ENCODE results near the gene IL13RA2. TPM values are rescaled to one million over a fixed set of nuclear protein-coding genes. Genes with fewer than 3 reads are reported as not detected.

Gene IL13RA2
- polyA plus RNA-seq (2013, experiment 1 of 2): not detected
- not detected for polyA plus RNA-seq (2013, experiment 2 of 2)

- Histone ChIP-seq H3K36me3 (ENCODE audit: insufficient read depth, low read length) (no peaks in the 10 kb centered on the region), H3K27me3 (ENCODE audit: insufficient read depth, low read length) (no peaks in the 10 kb centered on the region), H3K4me1 (ENCODE audit: insufficient read depth, low read length) (no peaks in the 10 kb centered on the region), H3K27ac (ENCODE audit: low read depth, low read length) (no peak within 1 kb of the TSS), H3K9ac (ENCODE audit: low read depth, low read length) (no peak within 1 kb of the TSS), H3K4me3 (ENCODE audit: low read length) (no peak within 1 kb of the TSS), H3K9me3 (ENCODE audit: insufficient read depth, low read depth, low read length) (no peaks in the 10 kb centered on the region)
- WGBS: 92% methylated on average over 10 of the region's 11 CpGs
Measured at GRCh38 chrX:115017455-115017854, at the start of gene IL13RA2. TSS of gene IL13RA2 (minus strand) at chrX:115017616. CDS start at chrX:115017269, 347 bp downstream.

DNA sequence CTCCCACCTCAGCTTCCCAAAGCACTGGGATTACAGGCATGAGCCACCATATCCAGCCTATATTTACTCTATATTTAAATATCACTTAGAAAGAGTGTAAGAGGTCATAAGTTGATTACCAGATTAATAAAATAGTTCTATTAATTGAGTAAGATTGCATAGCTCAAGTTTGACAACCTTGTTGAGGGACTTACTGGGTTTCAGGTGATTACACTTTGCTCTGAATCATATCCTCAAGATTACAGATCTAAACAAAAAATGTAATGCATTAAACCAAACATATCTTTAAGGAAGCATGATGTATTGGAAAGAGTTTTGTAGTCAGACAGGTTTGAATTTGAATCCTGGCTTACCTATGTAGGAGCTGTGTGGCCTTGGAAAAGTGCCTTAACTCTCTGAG is 47.9 kb upstream of the IL13RA2 start:
- Histone ChIP-seq H3K9ac (ENCODE audit: low read depth, low read length) (no peak overlapping the region), H3K27me3 (ENCODE audit: insufficient read depth, low read length) (no peaks in the 10 kb centered on the region), H3K27ac (ENCODE audit: low read depth, low read length) (no peak overlapping the region), H3K4me3 (ENCODE audit: low read length) (no peak overlapping the region), H3K36me3 (ENCODE audit: insufficient read depth, low read length) (no peaks in the 10 kb centered on the region), H3K9me3 (ENCODE audit: insufficient read depth, low read depth, low read length) (no peaks in the 10 kb centered on the region), H3K4me1 (ENCODE audit: insufficient read depth, low read length) (no peaks in the 10 kb centered on the region)

DNA sequence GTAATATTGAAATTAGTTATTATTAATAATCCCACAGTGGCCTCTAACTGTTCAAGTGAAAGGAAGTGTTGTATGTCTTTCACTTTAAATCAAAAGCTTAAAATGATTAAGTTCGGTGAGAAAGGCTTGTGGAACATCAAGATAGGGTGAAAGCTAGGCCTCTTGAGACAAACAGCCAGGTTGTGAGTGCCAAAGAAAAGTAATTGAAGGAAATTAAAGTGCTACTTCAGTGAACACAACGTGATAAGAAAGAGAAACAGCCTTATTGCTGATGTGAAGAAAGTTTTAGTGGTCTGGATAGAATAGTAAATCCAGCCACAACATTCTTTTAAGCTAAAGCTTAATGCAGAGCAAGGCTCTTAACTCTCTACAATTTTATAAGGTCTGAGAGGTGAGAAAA is 42.6 kb upstream of the IL13RA2 start:
- Histone ChIP-seq H3K27me3 (ENCODE audit: insufficient read depth, low read length) (no peaks in the 10 kb centered on the region), H3K27ac (ENCODE audit: low read depth, low read length) (no peak overlapping the region), H3K9me3 (ENCODE audit: insufficient read depth, low read depth, low read length) (no peaks in the 10 kb centered on the region), H3K9ac (ENCODE audit: low read depth, low read length) (no peak overlapping the region), H3K4me3 (ENCODE audit: low read length) (no peak overlapping the region), H3K4me1 (ENCODE audit: insufficient read depth, low read length) (no peaks in the 10 kb centered on the region), H3K36me3 (ENCODE audit: insufficient read depth, low read length) (no peaks in the 10 kb centered on the region)
- 66% methylated on average over 2 of the region's 2 CpGs for WGBS

DNA sequence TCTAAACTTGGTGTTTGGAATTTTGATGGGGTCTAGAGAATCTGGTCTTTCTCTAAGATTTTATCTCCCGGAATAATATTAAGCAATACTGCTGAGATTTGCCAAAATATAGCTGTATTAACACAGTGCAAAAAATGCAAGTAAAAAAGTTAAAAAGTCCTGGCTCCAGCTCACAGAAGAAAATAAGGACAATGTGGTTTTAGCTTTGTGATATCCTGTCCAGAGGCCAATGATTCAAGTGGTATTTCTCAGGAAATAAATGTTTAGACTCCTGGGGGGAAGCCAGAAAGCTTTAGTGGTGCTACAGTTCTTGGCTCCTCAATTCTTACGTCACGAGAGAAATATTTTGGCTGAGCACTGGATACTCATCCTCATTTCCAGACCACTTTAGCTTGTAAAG is 40.9 kb upstream of the IL13RA2 start:
- no peak overlapping the region for H3K27ac ChIP-seq (ENCODE audit: low read depth, low read length)
- no peaks in the 10 kb centered on the region for H3K4me1 ChIP-seq (ENCODE audit: insufficient read depth, low read length)
- H3K4me3 ChIP-seq (ENCODE audit: low read length): no peak overlapping the region
- H3K9me3 ChIP-seq (ENCODE audit: insufficient read depth, low read depth, low read length): no peaks in the 10 kb centered on the region
- no peaks in the 10 kb centered on the region for H3K36me3 ChIP-seq (ENCODE audit: insufficient read depth, low read length)
- H3K9ac ChIP-seq (ENCODE audit: low read depth, low read length): no peak overlapping the region
- WGBS: no CpG with 5 or more reads among the region's 3 CpGs
- no peaks in the 10 kb centered on the region for H3K27me3 ChIP-seq (ENCODE audit: insufficient read depth, low read length)

DNA sequence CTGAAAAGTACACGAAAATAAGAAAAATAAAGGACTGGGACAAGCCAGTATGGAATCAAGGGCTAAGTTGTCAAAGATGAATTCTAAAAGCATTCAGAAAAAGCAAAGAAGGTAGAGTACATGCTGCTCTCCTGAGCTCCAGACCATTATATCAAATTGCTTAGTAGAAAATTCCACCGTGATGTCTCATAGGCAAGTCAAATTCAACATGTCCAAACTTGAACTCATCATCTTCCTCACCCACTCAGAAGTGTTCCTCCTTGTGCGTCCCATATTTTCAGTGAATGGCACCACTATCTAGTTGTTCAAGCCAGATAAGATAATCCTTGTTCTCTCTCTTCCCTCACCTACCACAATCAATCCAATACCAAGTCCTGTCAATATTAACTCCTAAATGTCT is 37.5 kb upstream of the IL13RA2 start:
- H3K9ac ChIP-seq (ENCODE audit: low read depth, low read length): no peak overlapping the region
- WGBS: 91% methylated on average over 3 of the region's 3 CpGs
- H3K27me3 ChIP-seq (ENCODE audit: insufficient read depth, low read length): no peaks in the 10 kb centered on the region
- H3K9me3 ChIP-seq (ENCODE audit: insufficient read depth, low read depth, low read length): no peaks in the 10 kb centered on the region
- no peaks in the 10 kb centered on the region for H3K36me3 ChIP-seq (ENCODE audit: insufficient read depth, low read length)
- H3K27ac ChIP-seq (ENCODE audit: low read depth, low read length): no peak overlapping the region
- no peaks in the 10 kb centered on the region for H3K4me1 ChIP-seq (ENCODE audit: insufficient read depth, low read length)
- H3K4me3 ChIP-seq (ENCODE audit: low read length): no peak overlapping the region

DNA sequence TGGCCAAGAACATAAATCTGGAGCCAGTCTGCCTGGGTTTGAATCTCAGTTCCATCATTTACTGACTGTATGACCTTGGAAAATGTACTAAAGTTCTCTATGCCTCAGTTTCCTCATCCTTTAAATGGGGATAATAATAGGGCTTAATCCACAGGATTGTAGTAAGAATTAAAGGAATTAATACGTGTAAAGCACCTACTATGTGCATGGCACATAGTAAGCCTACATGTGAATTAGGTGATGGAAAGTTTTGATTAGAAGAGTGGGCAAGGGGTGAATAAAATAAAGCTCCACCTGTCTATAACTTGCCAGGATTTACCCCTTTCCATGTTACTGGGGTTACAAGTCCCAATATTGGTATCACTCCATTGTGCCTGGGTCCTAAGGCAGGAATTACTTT is 35.8 kb upstream of the IL13RA2 start:
- no peak overlapping the region for H3K4me3 ChIP-seq (ENCODE audit: low read length)
- no peaks in the 10 kb centered on the region for H3K27me3 ChIP-seq (ENCODE audit: insufficient read depth, low read length)
- no peak overlapping the region for H3K27ac ChIP-seq (ENCODE audit: low read depth, low read length)
- H3K4me1 ChIP-seq (ENCODE audit: insufficient read depth, low read length): no peaks in the 10 kb centered on the region
- H3K9me3 ChIP-seq (ENCODE audit: insufficient read depth, low read depth, low read length): no peaks in the 10 kb centered on the region
- no peak overlapping the region for H3K9ac ChIP-seq (ENCODE audit: low read depth, low read length)
- H3K36me3 ChIP-seq (ENCODE audit: insufficient read depth, low read length): no peaks in the 10 kb centered on the region
- 91% methylated on average over 1 of the region's 1 CpG for WGBS

GRCh38 chrX:115047715-115048114 is 30.3 kb upstream of the IL13RA2 start:
- no peak overlapping the region for H3K9ac ChIP-seq (ENCODE audit: low read depth, low read length)
- no peak overlapping the region for H3K27ac ChIP-seq (ENCODE audit: low read depth, low read length)
- H3K9me3 ChIP-seq (ENCODE audit: insufficient read depth, low read depth, low read length): no peaks in the 10 kb centered on the region
- no peak overlapping the region for H3K4me3 ChIP-seq (ENCODE audit: low read length)
- no peaks in the 10 kb centered on the region for H3K4me1 ChIP-seq (ENCODE audit: insufficient read depth, low read length)
- H3K27me3 ChIP-seq (ENCODE audit: insufficient read depth, low read length): no peaks in the 10 kb centered on the region
- H3K36me3 ChIP-seq (ENCODE audit: insufficient read depth, low read length): no peaks in the 10 kb centered on the region

DNA sequence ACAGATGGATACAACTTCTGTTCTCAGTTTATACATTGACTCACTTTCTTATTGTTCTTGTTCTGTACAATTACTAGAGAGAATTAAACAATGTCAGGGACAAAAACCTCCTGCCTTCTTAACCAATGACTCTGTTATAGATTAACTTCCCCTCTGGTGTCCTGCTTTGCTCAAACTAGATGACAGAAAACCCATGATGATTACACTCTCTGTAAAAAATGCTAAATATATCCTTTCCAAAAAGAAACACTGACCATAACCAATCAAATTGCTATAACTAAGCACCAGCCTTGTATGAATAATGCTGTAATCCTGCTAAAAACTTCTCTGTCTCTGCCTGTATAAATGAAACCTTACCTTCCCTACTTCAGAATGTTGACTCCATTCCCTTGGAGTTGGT is 29.8 kb upstream of the IL13RA2 start:
- H3K9ac ChIP-seq (ENCODE audit: low read depth, low read length): no peak overlapping the region
- no peaks in the 10 kb centered on the region for H3K4me1 ChIP-seq (ENCODE audit: insufficient read depth, low read length)
- no peak overlapping the region for H3K27ac ChIP-seq (ENCODE audit: low read depth, low read length)
- no peaks in the 10 kb centered on the region for H3K36me3 ChIP-seq (ENCODE audit: insufficient read depth, low read length)
- H3K4me3 ChIP-seq (ENCODE audit: low read length): no peak overlapping the region
- H3K9me3 ChIP-seq (ENCODE audit: insufficient read depth, low read depth, low read length): no peaks in the 10 kb centered on the region
- H3K27me3 ChIP-seq (ENCODE audit: insufficient read depth, low read length): no peaks in the 10 kb centered on the region

DNA sequence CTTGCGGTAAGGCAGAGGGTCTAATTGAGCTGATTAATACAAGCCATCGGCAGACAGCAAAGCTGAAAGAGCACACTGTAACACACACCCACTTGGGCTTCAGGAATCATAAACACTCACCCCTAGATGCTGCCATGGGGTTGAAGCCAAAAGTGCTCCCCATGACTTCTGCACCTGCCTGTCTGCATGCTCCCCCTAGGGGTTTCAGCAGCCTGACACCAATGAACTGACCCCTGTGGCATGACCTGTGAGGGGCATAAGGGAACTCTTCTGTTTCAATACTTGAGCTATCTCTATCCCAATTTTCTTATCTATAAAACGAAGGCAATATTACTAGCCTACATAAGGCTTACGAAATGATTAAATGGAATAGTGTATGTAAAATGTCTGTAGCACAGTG is 23.0 kb upstream of the IL13RA2 start:
- Histone ChIP-seq H3K9me3 (ENCODE audit: insufficient read depth, low read depth, low read length) (no peaks in the 10 kb centered on the region), H3K4me3 (ENCODE audit: low read length) (no peak overlapping the region), H3K4me1 (ENCODE audit: insufficient read depth, low read length) (no peaks in the 10 kb centered on the region), H3K27ac (ENCODE audit: low read depth, low read length) (no peak overlapping the region), H3K36me3 (ENCODE audit: insufficient read depth, low read length) (no peaks in the 10 kb centered on the region), H3K9ac (ENCODE audit: low read depth, low read length) (no peak overlapping the region), H3K27me3 (ENCODE audit: insufficient read depth, low read length) (no peaks in the 10 kb centered on the region)
- 93% methylated on average over 2 of the region's 4 CpGs for WGBS

- Histone ChIP-seq H3K9me3 (ENCODE audit: insufficient read depth, low read depth, low read length) (no peaks in the 10 kb centered on the region), H3K4me1 (ENCODE audit: insufficient read depth, low read length) (no peaks in the 10 kb centered on the region), H3K4me3 (ENCODE audit: low read length) (no peak overlapping the region), H3K36me3 (ENCODE audit: insufficient read depth, low read length) (no peaks in the 10 kb centered on the region), H3K9ac (ENCODE audit: low read depth, low read length) (no peak overlapping the region), H3K27me3 (ENCODE audit: insufficient read depth, low read length) (no peaks in the 10 kb centered on the region), H3K27ac (ENCODE audit: low read depth, low read length) (no peak overlapping the region)
- 91% methylated on average over 1 of the region's 1 CpG for WGBS
Measured at GRCh38 chrX:115038406-115038805, 21.0 kb upstream of the IL13RA2 start.

- Histone ChIP-seq H3K9ac (ENCODE audit: low read depth, low read length) (no peak overlapping the region), H3K27me3 (ENCODE audit: insufficient read depth, low read length) (no peaks in the 10 kb centered on the region), H3K4me3 (ENCODE audit: low read length) (no peak overlapping the region), H3K4me1 (ENCODE audit: insufficient read depth, low read length) (no peaks in the 10 kb centered on the region), H3K27ac (ENCODE audit: low read depth, low read length) (no peak overlapping the region), H3K36me3 (ENCODE audit: insufficient read depth, low read length) (no peaks in the 10 kb centered on the region), H3K9me3 (ENCODE audit: insufficient read depth, low read depth, low read length) (no peaks in the 10 kb centered on the region)
- WGBS: 83% methylated on average over 1 of the region's 1 CpG
Measured at GRCh38 chrX:115036029-115036428, 18.6 kb upstream of the IL13RA2 start.

- WGBS: 97% methylated on average over 2 of the region's 2 CpGs
Measured at GRCh38 chrX:115031989-115032388, 14.6 kb upstream of the IL13RA2 start.

More at GRCh38 chrX:115031989-115032388, 14.6 kb upstream of the IL13RA2 start:
- Histone ChIP-seq H3K4me3 (ENCODE audit: low read length) (no peak overlapping the region), H3K9me3 (ENCODE audit: insufficient read depth, low read depth, low read length) (no peaks in the 10 kb centered on the region), H3K36me3 (ENCODE audit: insufficient read depth, low read length) (no peaks in the 10 kb centered on the region), H3K27me3 (ENCODE audit: insufficient read depth, low read length) (no peaks in the 10 kb centered on the region), H3K27ac (ENCODE audit: low read depth, low read length) (no peak overlapping the region), H3K4me1 (ENCODE audit: insufficient read depth, low read length) (no peaks in the 10 kb centered on the region), H3K9ac (ENCODE audit: low read depth, low read length) (no peak overlapping the region)
